ENCODE measurements around the gene ZNF629.
A peak's percentile ranks its signal among the peaks of the same experiment; 100 is the strongest.

ZNF629 gene

GRCh38 chr16:30787613-30788378, 791 bp upstream of the ZNF629 start:
- no peak overlapping the region for H3K27ac ChIP-seq (ENCODE audit: low read length)
- 0 out of 2 replicates have a peak overlapping the region, but pooled peaks have one; percentile 46 for H2AFZ ChIP-seq (ENCODE audit: low read depth, low read length)
- no peaks in the 10 kb centered on the region for H3K9me3 ChIP-seq (ENCODE audit: insufficient read depth, low read length)
- no peaks in the 10 kb centered on the region for H3K27me3 ChIP-seq (ENCODE audit: low read depth, low read length)
- TF ChIP-seq EZH2phosphoT487 (IDR thresholded peaks at IDR 0.05; ENCODE audit: low read depth): no peak
- TF ChIP-seq CTCF (IDR thresholded peaks at IDR 0.05; ENCODE audit: low read depth, low read length): no peak
- no peaks in the 10 kb centered on the region for H3K36me3 ChIP-seq (replicated peaks; ENCODE audit: low read depth, low read length)
- H4K20me1 ChIP-seq (ENCODE audit: insufficient read depth, low read length): no peaks in the 10 kb centered on the region
- H3K79me2 ChIP-seq (ENCODE audit: low read length): no peaks in the 10 kb centered on the region
- H3K4me2 ChIP-seq (ENCODE audit: low read length): no peak overlapping the region
- H3K9ac ChIP-seq (ENCODE audit: low read length): no peak overlapping the region
- no peak overlapping the region for H3K4me3 ChIP-seq (ENCODE audit: low read length)
- H3K4me1 ChIP-seq (ENCODE audit: low read length): no peaks in the 10 kb centered on the region

DNA sequence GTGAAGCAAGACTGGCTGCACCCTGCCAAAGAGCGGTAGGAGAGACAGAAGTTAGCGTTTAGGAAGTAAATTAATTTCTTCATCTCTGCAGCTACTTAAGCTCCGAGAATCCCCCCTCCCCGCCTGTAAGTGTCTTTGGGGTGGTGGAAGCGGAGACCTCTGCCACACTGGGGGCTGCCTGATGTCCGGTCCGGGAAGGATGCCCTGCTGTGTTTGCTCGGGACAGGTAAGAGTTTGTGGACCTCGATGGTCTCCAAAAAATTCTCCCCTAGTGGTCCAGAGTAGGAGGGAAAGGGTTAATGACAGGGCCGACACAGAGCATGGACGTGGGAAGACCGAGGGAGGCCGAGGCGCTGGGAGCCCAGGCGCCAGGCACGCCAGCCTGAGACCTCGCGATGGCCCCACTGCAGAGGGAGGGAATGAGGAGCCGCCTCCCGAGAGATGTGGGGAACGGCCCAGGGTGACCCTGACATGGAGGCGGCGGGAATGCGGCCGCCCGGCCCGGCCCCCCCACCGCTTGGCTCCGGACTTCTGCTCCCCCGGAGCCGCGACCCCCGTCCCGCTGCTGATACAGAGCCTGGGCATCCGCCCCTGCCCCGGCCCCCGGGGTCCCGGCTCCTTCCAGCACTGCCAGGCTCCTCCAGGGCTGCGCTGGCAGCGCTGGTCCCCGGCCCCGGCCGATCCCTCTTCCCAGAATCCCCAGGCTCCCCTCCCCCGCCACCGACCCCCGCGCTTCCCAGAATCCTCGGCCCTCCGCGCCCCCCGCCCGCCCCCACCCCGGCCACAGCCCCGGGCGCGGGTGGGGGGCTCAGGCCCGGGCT, 680 bp downstream of the ZNF629 start:
- no peak overlapping the region for H3K27ac ChIP-seq (ENCODE audit: low read length)
- H2AFZ ChIP-seq (ENCODE audit: low read depth, low read length): no peak overlapping the region
- H3K4me3 ChIP-seq (ENCODE audit: low read length): peak overlapping the region; percentile 76
- H3K27me3 ChIP-seq (ENCODE audit: low read depth, low read length): no peaks in the 10 kb centered on the region
- H3K4me1 ChIP-seq (ENCODE audit: low read length): no peaks in the 10 kb centered on the region
- no peaks in the 10 kb centered on the region for H3K9me3 ChIP-seq (ENCODE audit: insufficient read depth, low read length)
- H3K79me2 ChIP-seq (ENCODE audit: low read length): no peaks in the 10 kb centered on the region
- H3K36me3 ChIP-seq (replicated peaks; ENCODE audit: low read depth, low read length): no peaks in the 10 kb centered on the region
- peak overlapping the region; percentile 40 for H3K4me2 ChIP-seq (ENCODE audit: low read length)
- H3K9ac ChIP-seq (ENCODE audit: low read length): peak overlapping the region; percentile 49; the same call in 1 of the 2 replicates
- H4K20me1 ChIP-seq (ENCODE audit: insufficient read depth, low read length): no peaks in the 10 kb centered on the region
- TF ChIP-seq CTCF (IDR thresholded peaks at IDR 0.05; ENCODE audit: low read depth, low read length) (no peak), EZH2phosphoT487 (IDR thresholded peaks at IDR 0.05; ENCODE audit: low read depth) (no peak)

DNA sequence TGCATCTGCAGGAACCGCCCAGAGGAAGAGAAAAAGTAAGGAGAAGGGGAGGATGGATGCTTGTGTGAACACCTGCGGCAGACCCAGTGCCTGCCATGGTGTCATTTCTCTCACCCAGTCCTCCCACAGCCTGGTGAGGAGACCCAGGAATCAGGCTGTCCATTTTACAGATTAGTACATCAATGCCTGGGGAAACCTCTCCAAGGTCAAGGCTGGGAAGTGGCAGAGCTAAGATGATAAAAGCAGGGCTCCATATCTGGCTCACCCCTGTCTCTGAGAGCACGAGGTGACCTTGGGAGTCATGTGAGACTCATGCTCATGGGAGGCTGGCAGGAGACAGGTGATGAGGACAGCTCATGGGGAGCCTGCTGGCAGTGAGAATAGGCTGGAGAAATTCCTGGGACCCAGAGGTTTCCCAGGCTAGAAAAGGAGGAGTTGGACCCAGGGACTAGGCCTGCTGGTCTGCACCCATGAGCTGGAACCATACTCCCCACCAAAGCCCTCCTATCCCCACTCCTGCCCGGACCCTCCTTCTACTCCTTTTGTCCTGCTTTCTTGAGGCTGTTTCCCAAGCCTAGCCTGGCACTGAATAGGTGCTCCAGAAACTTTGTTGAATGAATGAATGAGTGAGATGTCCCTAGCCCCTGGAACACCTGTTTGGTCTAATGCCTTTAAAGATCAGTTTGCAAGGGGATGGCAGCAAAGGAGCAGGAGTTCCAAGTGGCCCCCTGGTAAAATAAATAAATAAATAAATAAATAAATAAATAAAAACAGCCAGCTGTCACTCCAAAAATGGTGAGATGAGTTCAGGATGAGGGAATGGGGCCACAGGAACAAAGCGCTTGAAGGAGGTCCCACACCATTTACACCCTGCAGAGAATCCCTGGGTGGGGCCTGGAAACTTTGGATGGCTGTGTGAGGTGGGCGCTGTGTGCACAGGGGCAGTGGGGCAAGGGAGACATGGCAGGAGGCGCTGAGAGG, 1.6 kb downstream of the ZNF629 start:
- no peak overlapping the region for H2AFZ ChIP-seq (ENCODE audit: low read depth, low read length)
- H3K4me3 ChIP-seq (ENCODE audit: low read length): no peak overlapping the region
- H3K27ac ChIP-seq (ENCODE audit: low read length): no peak overlapping the region

More for the DNA sequence above, 1.6 kb downstream of the ZNF629 start:
- no peaks in the 10 kb centered on the region for H4K20me1 ChIP-seq (ENCODE audit: insufficient read depth, low read length)
- no peaks in the 10 kb centered on the region for H3K9me3 ChIP-seq (ENCODE audit: insufficient read depth, low read length)
- TF ChIP-seq CTCF (IDR thresholded peaks at IDR 0.05; ENCODE audit: low read depth, low read length) (no peak), EZH2phosphoT487 (IDR thresholded peaks at IDR 0.05; ENCODE audit: low read depth) (no peak)
- H3K36me3 ChIP-seq (replicated peaks; ENCODE audit: low read depth, low read length): no peaks in the 10 kb centered on the region
- H3K4me1 ChIP-seq (ENCODE audit: low read length): no peaks in the 10 kb centered on the region
- no peaks in the 10 kb centered on the region for H3K79me2 ChIP-seq (ENCODE audit: low read length)
- no peak overlapping the region for H3K9ac ChIP-seq (ENCODE audit: low read length)
- no peaks in the 10 kb centered on the region for H3K27me3 ChIP-seq (ENCODE audit: low read depth, low read length)
- no peak overlapping the region for H3K4me2 ChIP-seq (ENCODE audit: low read length)
